HepG2 (cell line): Measurements from ENCODE around the gene FTL. TPM values are rescaled to one million over a fixed set of nuclear protein-coding genes. Genes with fewer than 3 reads are reported as not detected.

Source experiments
- AKAP8 ChIP-seq: sonication (generic); formaldehyde crosslinking; IDR thresholded peaks from 2 replicates; pipeline ENCODE4 v1.5.1; 2020; ENCODE audit warnings: mild to moderate bottlenecking, missing genetic modification reagents
- ATF7-NPFF ChIP-seq: sonication (generic); formaldehyde crosslinking; IDR thresholded peaks from 2 replicates; pipeline ENCODE4 v1.8.1; 2023; ENCODE audit warnings: mild to moderate bottlenecking, low read depth, missing genetic modification reagents, moderate library complexity
- ATRX ChIP-seq: sonication (generic); formaldehyde crosslinking; IDR thresholded peaks from 2 replicates; pipeline ENCODE4 v1.4.0; 2020; ENCODE audit warnings: missing genetic modification reagents, borderline replicate concordance
- HINFP ChIP-seq: sonication (generic); formaldehyde crosslinking; IDR thresholded peaks from 2 replicates; pipeline ENCODE4 v1.4.0; 2020; ENCODE audit warnings: low read depth, mild to moderate bottlenecking, missing genetic modification reagents
- MAFK ChIP-seq, 2 experiments: IDR thresholded peaks in 1 of 2; conservative IDR thresholded peaks in 1 of 2; 2 replicates each; pipeline ENCODE4 v1.6.1; 2011; ENCODE audit warnings: improper control_type of control experiment in 2 of 2, low read length in 2 of 2
- MAZ ChIP-seq, 2 experiments: sonication (generic) in 1 of 2; formaldehyde crosslinking in 1 of 2; IDR thresholded peaks; 2 replicates each; pipeline versions ENCODE4 v1.5.0 to v1.6.1; 2012 to 2020; ENCODE audit warnings: low read depth in 2 of 2, mild to moderate bottlenecking in 2 of 2, borderline replicate concordance in 1 of 2, improper control_type of control experiment in 1 of 2, low read length in 1 of 2, missing genetic modification reagents in 1 of 2, moderate library complexity in 1 of 2
- NFATC3 ChIP-seq: sonication (generic); formaldehyde crosslinking; IDR thresholded peaks from 2 replicates; pipeline ENCODE4 v1.5.1; 2020; ENCODE audit warnings: mild to moderate bottlenecking, missing genetic modification reagents
- ZMYM3 ChIP-seq: sonication (generic); formaldehyde crosslinking; IDR thresholded peaks from 2 replicates; pipeline ENCODE4 v1.5.1; 2020; ENCODE audit warnings: mild to moderate bottlenecking, missing genetic modification reagents
- ZNF317 ChIP-seq: sonication (generic); formaldehyde crosslinking; IDR thresholded peaks from 2 replicates; pipeline ENCODE4 v1.5.0; 2020; ENCODE audit warnings: mild to moderate bottlenecking, missing genetic modification reagents
- ZNF432 ChIP-seq: sonication (generic); formaldehyde crosslinking; IDR thresholded peaks from 2 replicates; pipeline ENCODE4 v1.5.0; 2020; ENCODE audit warnings: missing genetic modification reagents, mild to moderate bottlenecking, borderline replicate concordance
- ZNF644 ChIP-seq: IDR thresholded peaks from 2 replicates; pipeline ENCODE4 v1.6.1; 2016; ENCODE audit warnings: low read depth
- ZNF782 ChIP-seq: sonication (generic); formaldehyde crosslinking; IDR thresholded peaks from 2 replicates; pipeline ENCODE4 v1.4.0; 2020; ENCODE audit warnings: missing genetic modification reagents, mild to moderate bottlenecking, borderline replicate concordance
- polyA plus RNA-seq, 8 experiments: library from polyadenylated mRNA; depleted of rRNA in 3 of 8; stranded (reverse) in 7 of 8; unstranded in 1 of 8; fragments of >200 nt; fragmentation: Illumina TruSeq in 4 of 8; extraction: Trizol in 4 of 8; gene quantifications; 2 replicates each; pipeline versions ENCODE4 v1.2.1 to v1.2.3, GENCODE V29; 2011 to 2016; ENCODE audit warnings: low read depth in 4 of 8, missing spikeins in 1 of 8, mixed read lengths in 1 of 8; ENCODE audit not compliant: insufficient read depth in 1 of 8
- total RNA-seq, 5 experiments: library from RNA; depleted of rRNA; stranded (reverse); fragments of >200 nt; fragmentation: Illumina TruSeq; extraction: Trizol; gene quantifications; 2 replicates each; pipeline ENCODE4 v1.2.3, GENCODE V29; 2016; ENCODE audit warnings: low read depth in 1 of 5
- TF ChIP-seq, protein P1 (sequence below): sonication (generic); formaldehyde crosslinking; IDR thresholded peaks from 2 replicates; pipeline ENCODE4 v1.8.0; 2022; ENCODE audit warnings: missing genetic modification reagents, mild to moderate bottlenecking, borderline replicate concordance
- TF ChIP-seq, protein P2 (sequence below): sonication (generic); formaldehyde crosslinking; IDR thresholded peaks from 2 replicates; pipeline ENCODE4 v1.4.0; 2020; ENCODE audit warnings: missing genetic modification reagents
- TF ChIP-seq, protein P3 (sequence below): sonication (generic); formaldehyde crosslinking; IDR thresholded peaks from 2 replicates; pipeline ENCODE4 v1.4.0; 2020; ENCODE audit warnings: mild to moderate bottlenecking, missing genetic modification reagents
- TF ChIP-seq, protein P4 (sequence below): sonication (generic); formaldehyde crosslinking; conservative IDR thresholded peaks from 2 replicates; pipeline ENCODE4 v1.4.0; 2020; ENCODE audit warnings: missing genetic modification reagents

The FTL gene
- total and polyA plus RNA-seq, 2 of the 13 experiments (the other 11 are each of a cell fraction or from before 2014, with no cell fraction given): 2,721 to 8,800 TPM

DNA sequence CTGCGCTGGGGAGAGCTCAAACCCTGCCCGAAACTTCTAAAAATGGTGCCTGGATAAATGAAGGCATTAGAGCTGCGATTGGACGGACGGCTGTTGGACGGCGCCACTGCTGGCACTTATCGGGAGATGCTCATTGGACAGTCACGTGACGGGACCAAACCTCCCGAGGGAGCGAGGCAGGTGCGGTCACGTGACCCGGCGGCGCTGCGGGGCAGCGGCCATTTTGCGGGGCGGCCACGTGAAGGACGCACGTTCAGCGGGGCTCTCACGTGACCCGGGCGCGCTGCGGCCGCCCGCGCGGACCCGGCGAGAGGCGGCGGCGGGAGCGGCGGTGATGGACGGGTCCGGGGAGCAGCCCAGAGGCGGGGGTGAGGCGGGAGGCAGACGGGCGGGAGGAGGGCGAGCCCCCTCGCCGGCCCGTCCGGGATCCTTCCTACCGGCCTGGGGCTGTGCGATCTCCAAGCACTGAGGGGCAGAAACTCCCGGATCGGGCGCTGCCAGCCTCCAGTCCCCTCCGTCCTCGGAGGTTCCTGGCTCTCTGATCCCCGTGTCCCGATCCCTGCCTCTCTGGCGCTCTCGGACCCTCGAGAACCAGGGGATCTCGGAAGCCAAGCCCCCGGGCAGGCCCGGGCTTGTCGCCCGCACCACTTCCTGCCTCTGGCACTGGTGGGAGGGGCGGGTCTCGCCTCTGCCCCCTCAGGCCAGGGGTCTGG is 10.4 kb upstream of the FTL start, which contains the start of gene BAX (continued):
- TF ChIP-seq MAFK (conservative IDR thresholded peaks at IDR 0.05 in 1 of 2, IDR thresholded peaks at IDR 0.05 in 1 of 2; ENCODE audit: low read length in 2 of 2) (no peak), ZNF782 (no peak), ATRX (CRISPR knock-in tag) (no peak), ZNF432 (CRISPR knock-in tag) (no peak), ZNF317 (peak; percentile 70), ZNF644 (CRISPR knock-in tag) (no peak), NFATC3 (no peak), ATF7-NPFF (CRISPR knock-in tag) (peak; percentile 76), HINFP (peak; percentile 86), AKAP8 (CRISPR knock-in tag) (no peak; the same call in 1 of the 2 replicates), MAZ (IDR thresholded peaks at IDR 0.05; ENCODE audit: borderline replicate concordance, low read depth, low read length) (no peak), MAZ (CRISPR knock-in tag; IDR thresholded peaks at IDR 0.05; ENCODE audit: low read depth) (peak; percentile 80; the same call in 1 of the 2 replicates), ZMYM3 (CRISPR knock-in tag) (no peak)
- TF ChIP-seq, protein P1, sequence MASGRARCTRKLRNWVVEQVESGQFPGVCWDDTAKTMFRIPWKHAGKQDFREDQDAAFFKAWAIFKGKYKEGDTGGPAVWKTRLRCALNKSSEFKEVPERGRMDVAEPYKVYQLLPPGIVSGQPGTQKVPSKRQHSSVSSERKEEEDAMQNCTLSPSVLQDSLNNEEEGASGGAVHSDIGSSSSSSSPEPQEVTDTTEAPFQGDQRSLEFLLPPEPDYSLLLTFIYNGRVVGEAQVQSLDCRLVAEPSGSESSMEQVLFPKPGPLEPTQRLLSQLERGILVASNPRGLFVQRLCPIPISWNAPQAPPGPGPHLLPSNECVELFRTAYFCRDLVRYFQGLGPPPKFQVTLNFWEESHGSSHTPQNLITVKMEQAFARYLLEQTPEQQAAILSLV (CRISPR knock-in tag): peak; percentile 77; the same call in 1 of the 2 replicates
- TF ChIP-seq, protein P2, sequence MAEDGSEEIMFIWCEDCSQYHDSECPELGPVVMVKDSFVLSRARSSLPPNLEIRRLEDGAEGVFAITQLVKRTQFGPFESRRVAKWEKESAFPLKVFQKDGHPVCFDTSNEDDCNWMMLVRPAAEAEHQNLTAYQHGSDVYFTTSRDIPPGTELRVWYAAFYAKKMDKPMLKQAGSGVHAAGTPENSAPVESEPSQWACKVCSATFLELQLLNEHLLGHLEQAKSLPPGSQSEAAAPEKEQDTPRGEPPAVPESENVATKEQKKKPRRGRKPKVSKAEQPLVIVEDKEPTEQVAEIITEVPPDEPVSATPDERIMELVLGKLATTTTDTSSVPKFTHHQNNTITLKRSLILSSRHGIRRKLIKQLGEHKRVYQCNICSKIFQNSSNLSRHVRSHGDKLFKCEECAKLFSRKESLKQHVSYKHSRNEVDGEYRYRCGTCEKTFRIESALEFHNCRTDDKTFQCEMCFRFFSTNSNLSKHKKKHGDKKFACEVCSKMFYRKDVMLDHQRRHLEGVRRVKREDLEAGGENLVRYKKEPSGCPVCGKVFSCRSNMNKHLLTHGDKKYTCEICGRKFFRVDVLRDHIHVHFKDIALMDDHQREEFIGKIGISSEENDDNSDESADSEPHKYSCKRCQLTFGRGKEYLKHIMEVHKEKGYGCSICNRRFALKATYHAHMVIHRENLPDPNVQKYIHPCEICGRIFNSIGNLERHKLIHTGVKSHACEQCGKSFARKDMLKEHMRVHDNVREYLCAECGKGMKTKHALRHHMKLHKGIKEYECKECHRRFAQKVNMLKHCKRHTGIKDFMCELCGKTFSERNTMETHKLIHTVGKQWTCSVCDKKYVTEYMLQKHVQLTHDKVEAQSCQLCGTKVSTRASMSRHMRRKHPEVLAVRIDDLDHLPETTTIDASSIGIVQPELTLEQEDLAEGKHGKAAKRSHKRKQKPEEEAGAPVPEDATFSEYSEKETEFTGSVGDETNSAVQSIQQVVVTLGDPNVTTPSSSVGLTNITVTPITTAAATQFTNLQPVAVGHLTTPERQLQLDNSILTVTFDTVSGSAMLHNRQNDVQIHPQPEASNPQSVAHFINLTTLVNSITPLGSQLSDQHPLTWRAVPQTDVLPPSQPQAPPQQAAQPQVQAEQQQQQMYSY: 0 out of 2 replicates have a peak, but pooled peaks have one; percentile 36
- TF ChIP-seq, protein P3, sequence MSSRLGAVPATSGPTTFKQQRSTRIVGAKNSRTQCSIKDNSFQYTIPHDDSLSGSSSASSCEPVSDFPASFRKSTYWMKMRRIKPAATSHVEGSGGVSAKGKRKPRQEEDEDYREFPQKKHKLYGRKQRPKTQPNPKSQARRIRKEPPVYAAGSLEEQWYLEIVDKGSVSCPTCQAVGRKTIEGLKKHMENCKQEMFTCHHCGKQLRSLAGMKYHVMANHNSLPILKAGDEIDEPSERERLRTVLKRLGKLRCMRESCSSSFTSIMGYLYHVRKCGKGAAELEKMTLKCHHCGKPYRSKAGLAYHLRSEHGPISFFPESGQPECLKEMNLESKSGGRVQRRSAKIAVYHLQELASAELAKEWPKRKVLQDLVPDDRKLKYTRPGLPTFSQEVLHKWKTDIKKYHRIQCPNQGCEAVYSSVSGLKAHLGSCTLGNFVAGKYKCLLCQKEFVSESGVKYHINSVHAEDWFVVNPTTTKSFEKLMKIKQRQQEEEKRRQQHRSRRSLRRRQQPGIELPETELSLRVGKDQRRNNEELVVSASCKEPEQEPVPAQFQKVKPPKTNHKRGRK: no peak
- TF ChIP-seq, protein P4, sequence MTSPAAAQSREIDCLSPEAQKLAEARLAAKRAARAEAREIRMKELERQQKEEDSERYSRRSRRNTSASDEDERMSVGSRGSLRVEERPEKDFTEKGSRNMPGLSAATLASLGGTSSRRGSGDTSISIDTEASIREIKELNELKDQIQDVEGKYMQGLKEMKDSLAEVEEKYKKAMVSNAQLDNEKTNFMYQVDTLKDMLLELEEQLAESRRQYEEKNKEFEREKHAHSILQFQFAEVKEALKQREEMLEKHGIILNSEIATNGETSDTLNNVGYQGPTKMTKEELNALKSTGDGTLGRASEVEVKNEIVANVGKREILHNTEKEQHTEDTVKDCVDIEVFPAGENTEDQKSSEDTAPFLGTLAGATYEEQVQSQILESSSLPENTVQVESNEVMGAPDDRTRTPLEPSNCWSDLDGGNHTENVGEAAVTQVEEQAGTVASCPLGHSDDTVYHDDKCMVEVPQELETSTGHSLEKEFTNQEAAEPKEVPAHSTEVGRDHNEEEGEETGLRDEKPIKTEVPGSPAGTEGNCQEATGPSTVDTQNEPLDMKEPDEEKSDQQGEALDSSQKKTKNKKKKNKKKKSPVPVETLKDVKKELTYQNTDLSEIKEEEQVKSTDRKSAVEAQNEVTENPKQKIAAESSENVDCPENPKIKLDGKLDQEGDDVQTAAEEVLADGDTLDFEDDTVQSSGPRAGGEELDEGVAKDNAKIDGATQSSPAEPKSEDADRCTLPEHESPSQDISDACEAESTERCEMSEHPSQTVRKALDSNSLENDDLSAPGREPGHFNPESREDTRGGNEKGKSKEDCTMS (CRISPR knock-in tag): no peak
